SU-DHL-6 (cell line): ENCODE measurements around the gene U2AF1L4.

Source experiments
- EZH2phosphoT487 ChIP-seq: fragments of 200-600 bp; sonication (generic), shearing (Covaris generic); conservative IDR thresholded peaks from 2 replicates; pipeline ENCODE4 v1.6.1; 2018; ENCODE audit warnings: mild to moderate bottlenecking, antibody characterized with exemption, low read length, moderate library complexity, mixed read lengths
- TF ChIP-seq, protein P1 (sequence below): fragments of 200-600 bp; sonication (generic); IDR thresholded peaks from one replicate; pipeline ENCODE4 v1.5.1; 2017; ENCODE audit warnings: antibody characterized with exemption, mild to moderate bottlenecking, low read length, moderate library complexity; ENCODE audit not compliant: insufficient read depth, poor library complexity, severe bottlenecking

DNA sequence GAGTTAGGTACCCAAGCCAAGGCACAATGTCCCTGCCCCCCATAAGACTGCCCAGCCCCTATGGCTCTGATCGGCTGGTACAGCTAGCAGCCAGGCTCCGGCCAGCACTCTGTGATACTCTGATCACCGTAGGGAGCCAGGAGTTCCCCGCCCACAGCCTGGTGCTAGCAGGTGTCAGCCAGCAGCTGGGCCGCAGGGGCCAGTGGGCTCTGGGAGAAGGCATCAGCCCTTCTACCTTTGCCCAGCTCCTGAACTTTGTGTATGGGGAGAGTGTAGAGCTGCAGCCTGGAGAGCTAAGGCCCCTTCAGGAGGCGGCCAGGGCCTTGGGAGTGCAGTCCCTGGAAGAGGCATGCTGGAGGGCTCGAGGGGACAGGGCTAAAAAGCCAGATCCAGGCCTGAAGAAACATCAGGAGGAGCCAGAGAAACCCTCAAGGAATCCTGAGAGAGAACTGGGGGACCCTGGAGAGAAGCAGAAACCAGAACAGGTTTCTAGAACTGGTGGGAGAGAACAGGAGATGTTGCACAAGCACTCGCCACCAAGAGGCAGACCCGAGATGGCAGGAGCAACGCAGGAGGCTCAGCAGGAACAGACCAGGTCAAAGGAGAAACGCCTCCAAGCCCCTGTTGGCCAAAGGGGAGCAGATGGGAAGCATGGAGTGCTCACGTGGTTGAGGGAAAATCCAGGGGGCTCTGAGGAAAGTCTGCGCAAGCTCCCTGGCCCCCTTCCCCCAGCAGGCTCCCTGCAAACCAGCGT, 30.4 kb downstream of the U2AF1L4 start:
- TF ChIP-seq, protein P1, sequence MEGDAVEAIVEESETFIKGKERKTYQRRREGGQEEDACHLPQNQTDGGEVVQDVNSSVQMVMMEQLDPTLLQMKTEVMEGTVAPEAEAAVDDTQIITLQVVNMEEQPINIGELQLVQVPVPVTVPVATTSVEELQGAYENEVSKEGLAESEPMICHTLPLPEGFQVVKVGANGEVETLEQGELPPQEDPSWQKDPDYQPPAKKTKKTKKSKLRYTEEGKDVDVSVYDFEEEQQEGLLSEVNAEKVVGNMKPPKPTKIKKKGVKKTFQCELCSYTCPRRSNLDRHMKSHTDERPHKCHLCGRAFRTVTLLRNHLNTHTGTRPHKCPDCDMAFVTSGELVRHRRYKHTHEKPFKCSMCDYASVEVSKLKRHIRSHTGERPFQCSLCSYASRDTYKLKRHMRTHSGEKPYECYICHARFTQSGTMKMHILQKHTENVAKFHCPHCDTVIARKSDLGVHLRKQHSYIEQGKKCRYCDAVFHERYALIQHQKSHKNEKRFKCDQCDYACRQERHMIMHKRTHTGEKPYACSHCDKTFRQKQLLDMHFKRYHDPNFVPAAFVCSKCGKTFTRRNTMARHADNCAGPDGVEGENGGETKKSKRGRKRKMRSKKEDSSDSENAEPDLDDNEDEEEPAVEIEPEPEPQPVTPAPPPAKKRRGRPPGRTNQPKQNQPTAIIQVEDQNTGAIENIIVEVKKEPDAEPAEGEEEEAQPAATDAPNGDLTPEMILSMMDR: no peak
- TF ChIP-seq EZH2phosphoT487: no peak
